Sigmoid colon (tissue), 7 donors: ENCODE results near the gene WDR33. TPM values are rescaled to one million over a fixed set of nuclear protein-coding genes. Genes with fewer than 3 reads are reported as not detected.

Experiments
- DNase-seq: peaks from one replicate; pipeline ENCODE4 v3.0.0-alpha.2; 2019
- H3K27ac ChIP-seq, 4 donors: fragments of 200-600 bp; sonication (generic); one replicate each; pipeline ENCODE4 v1.5.1; 2016 to 2019; ENCODE audit warnings: mild to moderate bottlenecking in 1 of 4
- H3K27me3 ChIP-seq, 3 donors: fragments of 200-600 bp; sonication (generic); one replicate each; pipeline ENCODE4 v1.5.1; 2019; ENCODE audit warnings: mild to moderate bottlenecking in 1 of 3
- H3K36me3 ChIP-seq, 4 donors: fragments of 200-600 bp; sonication (generic); one replicate each; pipeline ENCODE4 v1.5.1; 2016 to 2019
- H3K4me1 ChIP-seq, 4 donors: fragments of 200-600 bp; sonication (generic); one replicate each; pipeline ENCODE4 v1.5.1; 2017 to 2019
- H3K4me3 ChIP-seq, 4 donors: fragments of 200-600 bp; sonication (generic); one replicate each; pipeline ENCODE4 v1.5.1; 2017 to 2019; ENCODE audit warnings: mild to moderate bottlenecking in 2 of 4, moderate library complexity in 1 of 4
- H3K9me3 ChIP-seq, 4 donors: fragments of 200-600 bp in 3 of 4; sonication (generic) in 3 of 4; one replicate each; pipeline versions ENCODE4 v1.5.1 to v1.6.1; 2013 to 2019
- CTCF ChIP-seq, 4 experiments: fragments of 450-650 bp in 3 of 4; fragments of 200-600 bp in 1 of 4; IDR thresholded peaks; one replicate each; pipeline ENCODE4 v1.5.1; 2016 to 2019; ENCODE audit warnings: antibody characterized with exemption in 4 of 4, mild to moderate bottlenecking in 3 of 4, moderate library complexity in 2 of 4
- EP300 ChIP-seq, 4 donors: sonication (generic); formaldehyde crosslinking; IDR thresholded peaks; one replicate each; pipeline ENCODE4 v1.6.1; 2017; ENCODE audit warnings: antibody characterized with exemption in 4 of 4
- POLR2A ChIP-seq, 2 donors: fragments of 450-650 bp; IDR thresholded peaks; one replicate each; pipeline ENCODE4 v1.6.1; 2016; ENCODE audit warnings: antibody characterized with exemption in 2 of 2, mild to moderate bottlenecking in 2 of 2, moderate library complexity in 2 of 2
- POLR2AphosphoS5 ChIP-seq, 4 donors: sonication (generic); formaldehyde crosslinking; IDR thresholded peaks; one replicate each; pipeline ENCODE4 v1.6.1; 2017; ENCODE audit warnings: antibody characterized with exemption in 4 of 4
- WGBS, 2 donors: extraction: QIAGEN DNeasy Blood & Tissue Kit; methylation state at CpG; one replicate each; pipeline ENCODE4 v1.1.7; 2013; 5-methylcytosine and 5-hydroxymethylcytosine counted together
- intact Hi-C: fragments of 100-400 bp; cut with DNase I; formaldehyde crosslinking; loops from one replicate; pipeline ENCODE4 v1.15.1; 2023
- polyA plus RNA-seq, 3 donors: library from polyadenylated mRNA; stranded (reverse); fragments of 200-250 nt; gene quantifications; one replicate each; pipeline ENCODE4 v1.2.3, GENCODE V29; 2013
- total RNA-seq, 4 donors: library from RNA; depleted of rRNA; stranded (reverse); fragments of >200 nt; gene quantifications; one replicate each; pipeline ENCODE4 v1.1.0, GENCODE V29; 2016
- donor health status: healthy with polysubstance abuse.
- donor health status: Bipolar disorder and iron deficiency.
- donor health status: healthy.

Gene WDR33
- total and polyA plus RNA-seq, 7 donors: 8.3 to 45.2 (median 37.8) TPM

DNA sequence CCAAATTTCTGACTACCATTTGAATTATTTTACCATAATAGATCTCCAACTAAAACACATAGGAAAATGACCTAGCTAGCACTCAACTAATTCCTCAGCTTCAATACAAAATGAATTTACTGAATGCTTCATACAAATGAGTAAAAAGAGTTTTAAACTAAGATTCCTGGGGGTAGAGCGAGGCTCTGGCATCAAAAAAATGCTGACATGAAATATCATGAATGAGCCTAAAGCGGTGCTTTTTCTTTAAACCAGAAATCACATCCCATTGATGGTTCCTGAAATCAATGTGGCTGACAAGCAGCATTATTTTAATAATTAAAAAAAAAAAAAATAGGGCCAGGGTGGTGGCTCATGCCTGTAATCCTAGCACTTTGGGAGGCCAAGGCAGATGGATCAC lies 32.1 kb downstream of the WDR33 start:
- intact Hi-C loops: no loop called here
- DNase-seq: no peak
- TF ChIP-seq POLR2A (IDR thresholded peaks at IDR 0.05) (no peak), EP300 (IDR thresholded peaks at IDR 0.05) (no peak), POLR2AphosphoS5 (IDR thresholded peaks at IDR 0.05) (no peak), CTCF (IDR thresholded peaks at IDR 0.05) (no peak)
- Histone ChIP-seq H3K4me1 (peaks cover 0 to 35% (median 25%) of the 10 kb centered on the region in 4 donors), H3K9me3 (no peaks in the 10 kb centered on the region), H3K4me3 (no peak overlapping the region), H3K36me3 (no peaks in the 10 kb centered on the region), H3K27ac (no peak overlapping the region), H3K27me3 (no peaks in the 10 kb centered on the region)
- WGBS, 2 donors: 98% methylated on average over 2 of the region's 2 CpGs

GRCh38 chr2:127778447-127778846 lies 32.5 kb downstream of the WDR33 start:
- H3K9me3 ChIP-seq: no peaks in the 10 kb centered on the region
- 91 to 92% methylated on average over 2 of the region's 2 CpGs for WGBS, 2 donors
- TF ChIP-seq CTCF (IDR thresholded peaks at IDR 0.05) (no peak), POLR2A (IDR thresholded peaks at IDR 0.05) (no peak), POLR2AphosphoS5 (IDR thresholded peaks at IDR 0.05) (no peak)

DNA sequence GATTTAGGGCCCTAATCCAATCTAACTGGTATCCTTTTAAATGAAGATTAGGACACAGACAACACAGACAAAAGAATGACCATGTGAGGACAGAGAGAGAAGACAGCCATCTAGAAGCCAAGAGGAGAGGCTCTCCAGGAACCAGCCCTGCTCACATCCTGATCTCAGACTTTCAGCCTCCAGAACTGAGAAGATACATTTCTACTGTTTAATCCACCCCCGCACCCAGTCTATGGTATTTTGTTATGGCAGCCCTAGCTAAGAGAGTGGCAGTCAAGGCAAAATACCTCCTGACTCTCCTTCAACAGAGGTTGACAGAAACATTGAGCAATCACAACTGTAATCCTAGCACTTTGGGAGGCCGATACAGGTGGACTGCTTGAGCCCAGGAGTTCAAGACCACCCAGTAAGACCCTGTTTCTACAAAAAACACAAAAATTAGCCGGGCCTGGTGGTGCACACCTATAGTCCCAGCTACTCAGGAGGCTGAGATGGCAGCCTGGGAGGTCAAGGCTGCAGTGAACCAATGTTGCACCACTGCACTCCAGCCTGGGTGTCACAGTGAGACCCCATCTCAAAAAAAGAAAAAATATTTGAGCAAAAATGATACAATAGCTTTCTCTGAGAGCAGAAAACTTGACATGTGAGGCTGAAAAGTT lies 34.7 kb downstream of the WDR33 start:
- 92 to 97% methylated on average over 3 of the region's 3 CpGs for WGBS, 2 donors
- no peaks in the 10 kb centered on the region for H3K9me3 ChIP-seq
- H3K36me3 ChIP-seq: no peaks in the 10 kb centered on the region
- no peak for TF ChIP-seq CTCF (IDR thresholded peaks at IDR 0.05)
- TF ChIP-seq POLR2A (IDR thresholded peaks at IDR 0.05): no peak
- no peak for TF ChIP-seq EP300 (IDR thresholded peaks at IDR 0.05)
- no peak for TF ChIP-seq POLR2AphosphoS5 (IDR thresholded peaks at IDR 0.05)
- intact Hi-C loops: no loop called here
- H3K4me3 ChIP-seq: no peak overlapping the region
- DNase-seq: no peak
- H3K4me1 ChIP-seq: peaks cover 0 to 45% (median 19%) of the 10 kb centered on the region in 4 donors
- no peaks in the 10 kb centered on the region for H3K27me3 ChIP-seq
- no peak overlapping the region for H3K27ac ChIP-seq

More at GRCh38 chr2:127778447-127778846, 32.5 kb downstream of the WDR33 start:
- Histone ChIP-seq H3K4me3 (no peak overlapping the region), H3K27me3 (no peaks in the 10 kb centered on the region), H3K36me3 (no peaks in the 10 kb centered on the region), H3K4me1 (peaks cover 0 to 39% (median 25%) of the 10 kb centered on the region in 4 donors), H3K27ac (no peak overlapping the region)
- DNase-seq: no peak
- intact Hi-C loops: no loop called here

DNA sequence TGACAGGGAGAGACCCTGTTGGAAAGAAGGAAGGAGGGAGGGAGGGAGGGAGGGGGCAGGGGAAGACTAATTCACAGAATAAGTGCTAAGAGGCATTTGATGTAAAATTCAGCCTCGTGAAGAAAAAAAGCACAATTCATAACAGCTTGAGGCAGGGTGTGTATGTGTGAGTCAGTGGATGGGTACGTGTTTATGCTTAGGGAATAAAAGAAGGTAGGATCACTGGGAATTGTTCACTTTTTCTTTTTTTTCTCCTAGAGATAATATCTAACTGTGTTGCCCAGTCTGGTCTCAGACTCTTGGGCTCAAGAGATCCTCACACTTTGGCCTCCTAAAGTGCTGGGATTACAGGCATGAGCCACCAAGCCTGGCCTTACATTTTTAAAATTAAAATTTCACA lies 39.2 kb downstream of the WDR33 start:
- intact Hi-C loops: no loop called here
- 80 to 92% methylated on average over 2 of the region's 2 CpGs for WGBS, 2 donors
- no peak overlapping the region for H3K27ac ChIP-seq
- TF ChIP-seq CTCF (IDR thresholded peaks at IDR 0.05) (no peak), POLR2A (IDR thresholded peaks at IDR 0.05) (no peak), EP300 (IDR thresholded peaks at IDR 0.05) (no peak), POLR2AphosphoS5 (IDR thresholded peaks at IDR 0.05) (no peak)
- H3K4me1 ChIP-seq: peaks cover 0 to 30% (median 9%) of the 10 kb centered on the region in 4 donors
- H3K9me3 ChIP-seq: no peaks in the 10 kb centered on the region
- no peak overlapping the region for H3K4me3 ChIP-seq
- H3K36me3 ChIP-seq: peaks cover 0 to 36% (median 5%) of the 10 kb centered on the region in 4 donors
- DNase-seq: no peak
- no peaks in the 10 kb centered on the region for H3K27me3 ChIP-seq
